NAMALWA (cell line): ENCODE results near the gene KCNK3.
"Not testable (repeated sequence)": the region's sequence is repeated elsewhere in the genome, so short reads cannot be mapped to it uniquely, and the experiment has no call there.

Source experiments
- DNase-seq: peaks from one replicate; pipeline ENCODE4 v3.0.0-alpha.2; 2015; ENCODE audit warnings: low spot score

Gene KCNK3

GRCh38 chr2:26756337-26756736, 63.8 kb downstream of the KCNK3 start:
- DNase-seq: no peak

GRCh38 chr2:26757873-26758789, 65.6 kb downstream of the KCNK3 start:
- DNase-seq: no peak

- no peak for DNase-seq
Measured at GRCh38 chr2:26758790-26759321, 66.3 kb downstream of the KCNK3 start.

GRCh38 chr2:26759845-26760244, 67.3 kb downstream of the KCNK3 start:
- DNase-seq: no peak

- not testable (repeated sequence) for DNase-seq
Measured at GRCh38 chr2:26760991-26761390, 68.5 kb downstream of the KCNK3 start.

GRCh38 chr2:26763019-26763418, 70.5 kb downstream of the KCNK3 start:
- DNase-seq: no peak

- DNase-seq: peak; percentile 83
Measured at GRCh38 chr2:26764078-26764887, 71.8 kb downstream of the KCNK3 start, which contains the start of gene SLC35F6. Gene SLC35F6 (plus strand): TSS chr2:26764284. CDS start chr2:26764350, 66 bp downstream.

GRCh38 chr2:26764906-26765305, 72.4 kb downstream of the KCNK3 start:
- DNase-seq: no peak

GRCh38 chr2:26765475-26766200, 73.1 kb downstream of the KCNK3 start:
- DNase-seq: no peak

- DNase-seq: no peak
Measured at GRCh38 chr2:26767129-26767528, 74.6 kb downstream of the KCNK3 start.

- DNase-seq: no peak
Measured at GRCh38 chr2:26767894-26768487, 75.5 kb downstream of the KCNK3 start.

GRCh38 chr2:26768759-26769088, 76.2 kb downstream of the KCNK3 start:
- DNase-seq: no peak

GRCh38 chr2:26769089-26769761, 76.7 kb downstream of the KCNK3 start:
- no peak for DNase-seq

- peak; percentile 53 for DNase-seq
Measured at GRCh38 chr2:26770986-26771586, 78.6 kb downstream of the KCNK3 start.

GRCh38 chr2:26772064-26773001, 79.8 kb downstream of the KCNK3 start:
- DNase-seq: no peak

- DNase-seq: no peak
Measured at GRCh38 chr2:26776195-26776800, 83.8 kb downstream of the KCNK3 start.

GRCh38 chr2:26778098-26778497, 85.6 kb downstream of the KCNK3 start:
- no peak for DNase-seq

GRCh38 chr2:26778507-26778906, 86.0 kb downstream of the KCNK3 start:
- DNase-seq: no peak

- DNase-seq: no peak
Measured at GRCh38 chr2:26780203-26780760, 87.8 kb downstream of the KCNK3 start.
